IPS-NIHi7 (cell line): Measurements from ENCODE around the gene NF1.
"Not testable (repeated sequence)": the region's sequence is repeated elsewhere in the genome, so short reads cannot be mapped to it uniquely, and the experiment has no call there.

ENCODE experiments used
- DNase-seq: peaks from one replicate; pipeline ENCODE4 v3.0.0; 2012; ENCODE audit warnings: mixed read lengths; ENCODE audit errors: extremely low spot score

NF1 gene

DNA sequence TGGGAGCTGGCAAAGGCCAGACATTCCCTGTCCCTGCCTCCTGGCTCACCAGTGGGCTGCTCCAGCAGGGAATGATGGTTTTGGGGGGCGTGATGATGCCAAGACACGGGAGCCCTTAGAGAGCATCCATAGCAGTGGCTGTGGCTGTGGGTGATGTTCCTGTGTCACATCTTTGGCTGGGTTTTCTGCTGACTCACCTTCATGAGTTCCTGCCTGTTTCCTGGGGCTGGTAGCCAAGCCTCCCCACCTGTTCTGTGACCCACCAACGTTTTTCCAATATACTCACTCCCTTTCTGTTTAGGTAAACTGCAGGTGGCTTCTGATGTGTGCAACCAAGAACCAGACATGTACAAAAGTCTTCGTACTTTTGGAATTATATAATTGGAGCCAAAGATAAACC is 16.5 kb upstream of the NF1 start:
- no peak for DNase-seq

DNA sequence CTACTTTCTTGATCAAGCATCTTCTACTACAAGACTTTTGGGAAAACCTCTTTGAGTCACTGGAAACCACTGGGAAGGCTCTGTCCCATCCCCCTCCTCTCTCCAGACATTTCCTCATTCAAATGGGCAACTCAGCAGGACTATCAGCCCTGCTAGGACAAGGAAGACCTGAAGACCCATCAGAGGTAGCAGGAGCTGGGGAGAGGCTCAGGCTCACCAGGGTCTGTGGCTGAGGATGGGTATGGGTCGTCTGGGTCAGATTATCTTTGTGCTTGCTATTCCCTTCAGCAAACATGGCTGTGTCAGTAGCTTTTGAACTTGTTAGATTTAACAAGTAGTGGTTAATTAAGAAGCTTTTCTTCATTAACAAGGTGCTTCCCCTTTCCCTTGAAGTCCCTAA is 15.0 kb upstream of the NF1 start:
- no peak for DNase-seq

DNA sequence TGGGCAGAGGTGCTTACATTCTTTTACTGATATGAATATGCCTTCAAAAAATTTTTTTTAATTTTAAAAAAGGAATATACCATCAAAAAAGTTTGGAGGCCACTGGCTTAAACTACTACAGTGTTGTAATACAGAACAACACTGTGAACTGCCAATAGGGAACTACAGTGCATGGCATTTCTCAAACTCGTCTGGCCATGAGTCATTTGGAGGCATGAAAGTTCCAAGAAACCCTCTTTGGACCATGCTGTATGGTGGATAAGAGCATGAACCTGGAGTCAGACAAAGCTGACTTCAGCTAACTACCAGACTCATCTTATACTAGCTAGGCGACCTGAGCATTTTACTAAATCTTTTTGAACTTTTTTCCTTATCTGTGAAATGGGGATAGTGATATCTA is 9.2 kb upstream of the NF1 start:
- no peak for DNase-seq

DNA sequence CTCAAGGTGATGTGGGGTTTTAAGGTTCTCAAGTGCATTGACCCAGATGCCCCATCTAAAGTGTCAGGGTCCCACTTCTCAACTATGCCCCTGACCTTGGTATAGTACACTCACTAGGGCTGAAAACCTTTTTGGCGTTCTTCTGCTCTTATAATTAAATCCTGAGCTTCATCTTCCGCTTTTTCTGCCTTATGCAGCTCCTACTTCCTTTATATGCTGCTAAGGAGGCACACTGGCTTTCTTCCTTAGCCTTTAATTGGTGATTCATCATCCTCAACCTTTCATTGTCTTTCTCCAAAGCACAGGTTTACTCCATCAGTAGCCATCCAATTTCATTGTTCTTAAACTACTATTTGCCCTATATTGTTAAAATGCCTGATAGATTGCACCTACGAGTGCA is 5.3 kb upstream of the NF1 start:
- no peak for DNase-seq

DNA sequence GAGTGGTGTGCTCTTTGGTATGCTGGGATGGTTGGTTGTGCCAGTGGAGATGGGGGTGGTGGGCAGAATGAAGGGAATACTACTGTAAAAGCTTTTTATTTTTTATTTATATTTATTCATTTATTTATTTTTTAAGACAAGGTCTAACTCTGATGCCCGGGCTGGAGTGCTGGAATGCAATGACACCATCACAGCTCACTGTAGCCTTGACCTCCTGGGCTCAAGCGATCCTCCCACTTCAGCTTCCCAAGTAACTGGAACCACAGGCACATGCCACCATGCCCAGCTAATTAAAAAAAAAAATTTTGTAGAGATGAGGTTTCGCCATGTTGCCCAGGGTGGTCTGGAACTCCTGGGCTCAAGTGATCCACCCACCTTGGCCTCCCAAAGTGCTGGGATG is 4.1 kb upstream of the NF1 start:
- not testable (repeated sequence) for DNase-seq

DNA sequence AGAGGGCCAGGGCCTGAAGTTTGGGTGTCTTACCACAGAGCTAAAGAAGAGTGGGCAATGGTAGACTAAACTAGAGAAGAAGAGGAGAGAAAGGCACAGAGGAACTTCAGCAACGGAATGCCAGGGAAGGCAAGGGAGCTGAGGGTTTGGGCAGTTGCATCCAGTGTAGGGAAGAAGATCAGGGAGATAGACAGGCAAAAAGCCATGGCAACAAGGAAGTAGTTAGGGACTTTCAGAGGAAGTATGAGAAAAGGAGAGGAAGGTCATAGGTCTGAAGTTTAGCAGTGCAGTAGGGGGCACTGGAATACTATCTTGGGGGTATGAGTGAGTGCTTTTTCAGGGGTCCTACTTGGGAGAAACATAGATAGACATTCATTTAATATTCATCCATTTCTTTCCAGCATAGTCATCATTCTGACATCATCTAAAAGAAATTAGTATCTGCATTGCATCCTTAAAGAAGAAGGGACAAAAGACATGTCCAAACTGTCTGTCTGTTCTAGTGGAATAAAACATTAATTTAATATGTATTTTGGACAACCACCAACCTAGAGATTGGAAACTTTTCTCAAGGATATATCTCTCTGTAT is 2.2 kb upstream of the NF1 start:
- DNase-seq = no peak

DNA sequence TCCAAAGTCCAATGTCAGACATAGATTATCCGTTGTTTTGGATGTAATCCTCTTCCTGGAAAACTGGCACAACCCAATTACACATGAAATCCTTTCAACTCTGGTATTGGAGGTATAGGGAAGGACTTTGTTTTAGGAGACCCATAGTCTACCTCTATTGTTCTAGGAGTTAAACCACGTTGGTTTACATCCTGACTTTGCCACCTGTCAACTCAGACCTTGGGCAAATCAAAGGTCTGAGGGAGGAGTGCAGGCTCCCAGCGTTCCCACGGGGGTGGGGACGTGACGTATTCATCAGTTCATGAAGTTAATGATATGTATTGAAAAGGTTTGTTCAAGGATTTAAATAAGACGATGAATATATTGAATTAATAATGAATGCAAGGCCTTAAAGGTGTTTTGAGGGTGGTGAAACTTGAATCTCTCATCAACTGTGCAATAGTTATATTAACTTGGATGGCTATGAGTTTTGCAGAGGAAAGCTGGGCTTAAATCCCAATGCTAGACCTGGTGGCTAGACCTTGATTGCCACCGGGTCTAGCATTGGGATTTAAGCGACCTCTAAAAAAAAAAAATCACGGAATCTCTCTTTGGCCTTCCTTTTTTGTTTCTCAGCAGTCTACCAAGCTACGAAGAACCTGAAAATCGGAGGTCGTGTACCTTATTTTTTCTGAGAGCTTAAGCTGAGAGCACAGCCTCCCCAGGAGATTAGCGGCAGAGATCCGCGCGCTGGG is 744 bp upstream of the NF1 start:
- DNase-seq = no peak

DNA sequence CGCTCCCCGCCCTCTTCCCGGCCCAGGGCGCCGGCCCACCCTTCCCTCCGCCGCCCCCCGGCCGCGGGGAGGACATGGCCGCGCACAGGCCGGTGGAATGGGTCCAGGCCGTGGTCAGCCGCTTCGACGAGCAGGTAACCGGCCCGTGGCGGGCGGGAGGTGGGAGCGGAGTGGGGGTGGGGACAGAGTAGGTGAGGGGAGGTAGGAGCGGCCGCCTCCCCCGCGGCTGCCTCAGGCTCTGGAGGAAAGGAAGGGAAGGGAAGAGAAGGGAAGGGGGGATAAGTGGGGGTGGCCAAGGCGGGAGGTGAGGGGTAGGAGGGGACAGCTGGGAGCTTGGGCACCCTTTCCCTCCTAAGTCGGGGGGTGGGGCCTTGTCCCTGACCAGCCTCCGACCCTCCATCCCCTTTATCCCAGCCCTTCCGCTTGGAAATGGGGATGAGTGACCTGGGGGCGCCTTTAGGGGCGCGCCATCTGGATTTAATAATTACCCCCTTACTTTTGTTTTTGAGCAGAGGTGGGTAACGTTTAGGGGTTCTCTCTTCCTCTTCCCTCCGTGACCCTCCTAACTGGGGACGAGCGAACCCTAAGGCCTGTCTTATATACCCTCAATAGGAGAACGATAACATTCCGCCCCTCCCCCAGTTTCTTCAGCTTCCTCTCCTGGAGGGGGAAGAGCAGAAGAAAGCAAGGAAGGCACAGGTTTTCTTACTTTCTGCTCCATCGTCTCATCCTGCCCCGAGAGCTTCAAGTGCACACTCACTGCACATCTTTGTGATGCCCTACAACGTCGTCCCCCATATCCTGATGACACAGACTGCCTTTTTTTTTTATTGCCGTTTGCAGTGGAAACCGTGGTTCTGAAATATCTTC is 694 bp downstream of the NF1 start:
- DNase-seq = peak; percentile 76

DNA sequence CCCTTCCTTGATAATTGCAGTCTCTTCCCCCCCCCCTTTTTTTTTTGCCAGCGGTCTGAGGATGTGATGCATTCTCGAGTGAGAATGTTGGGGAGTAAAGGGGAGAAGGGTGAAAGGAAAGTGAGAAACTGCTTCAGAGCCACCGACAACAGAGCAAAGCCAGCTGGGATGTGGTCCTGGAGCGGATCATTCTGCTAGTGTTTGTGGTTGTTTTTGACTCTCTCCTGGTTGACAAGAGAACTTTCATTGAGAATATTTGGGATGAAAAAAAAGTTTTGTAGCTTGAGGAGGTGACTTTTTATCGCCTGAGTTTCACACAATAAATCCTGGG is 1.3 kb downstream of the NF1 start:
- DNase-seq = no peak

DNA sequence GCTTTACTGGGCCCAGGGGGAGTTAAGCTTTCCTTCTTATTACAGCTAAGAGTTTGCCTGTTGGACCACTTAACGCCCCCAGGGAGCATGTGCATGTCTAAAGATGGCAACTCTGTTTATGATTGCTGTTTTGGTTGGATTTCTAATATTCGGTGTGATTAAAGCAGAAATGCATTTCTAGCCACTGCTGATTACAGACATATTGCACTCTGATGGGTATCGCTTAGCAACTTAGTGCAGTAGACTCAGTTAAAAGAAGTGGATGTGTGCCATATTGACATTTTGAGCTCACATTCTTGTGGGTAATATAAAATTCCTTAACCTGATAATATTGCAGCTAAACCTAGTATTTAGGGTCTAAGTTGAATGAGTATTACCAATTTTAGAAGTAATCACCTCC is 4.2 kb downstream of the NF1 start:
- no peak for DNase-seq

DNA sequence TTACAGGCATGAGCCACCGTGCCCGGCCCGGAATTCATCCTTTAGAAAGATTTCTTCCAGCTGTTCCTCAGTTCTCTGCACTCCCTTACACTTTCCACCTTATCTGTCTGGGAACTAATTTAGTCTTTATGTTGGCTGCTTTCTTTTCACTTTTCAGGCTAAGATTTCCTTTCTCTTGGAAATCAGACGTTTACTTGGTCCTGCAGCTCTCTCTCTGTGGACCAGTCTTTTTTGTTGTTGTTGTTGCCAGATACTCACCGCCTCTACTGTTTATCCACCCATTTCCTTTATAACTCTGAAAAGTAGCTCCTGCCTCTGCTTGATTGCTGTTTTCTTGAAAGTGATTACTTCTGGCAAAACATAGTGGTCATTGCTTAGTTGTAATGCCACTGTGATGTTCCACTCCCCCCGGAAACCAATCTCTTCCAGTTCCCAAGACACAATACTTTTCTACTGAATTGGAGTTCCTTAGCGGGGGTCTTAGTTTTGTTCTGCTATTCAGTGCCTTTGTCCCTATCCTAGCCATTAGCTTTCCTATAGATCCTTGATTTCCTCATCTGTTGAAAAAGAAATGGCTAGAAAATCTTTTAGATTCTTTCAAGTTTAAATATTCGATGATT is 6.2 kb downstream of the NF1 start:
- no peak for DNase-seq

DNA sequence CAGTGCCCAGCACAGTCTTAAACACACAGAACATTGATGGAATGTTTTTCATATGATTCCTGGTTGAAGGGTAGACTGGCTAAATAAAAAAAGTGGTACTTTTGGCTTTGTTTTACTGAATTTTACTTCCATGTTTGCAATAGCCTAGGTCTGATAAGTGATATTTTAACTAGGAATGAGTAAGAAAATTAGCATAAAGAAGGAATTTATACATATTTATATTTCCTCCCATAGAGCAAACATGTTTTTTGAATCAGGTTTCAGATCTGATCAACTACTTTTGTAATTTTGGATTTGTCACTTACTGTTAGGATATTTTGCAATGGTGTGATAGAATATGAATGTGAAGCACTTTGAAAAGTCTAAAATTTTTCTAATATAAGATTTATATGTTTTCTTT is 7.2 kb downstream of the NF1 start:
- DNase-seq = no peak

DNA sequence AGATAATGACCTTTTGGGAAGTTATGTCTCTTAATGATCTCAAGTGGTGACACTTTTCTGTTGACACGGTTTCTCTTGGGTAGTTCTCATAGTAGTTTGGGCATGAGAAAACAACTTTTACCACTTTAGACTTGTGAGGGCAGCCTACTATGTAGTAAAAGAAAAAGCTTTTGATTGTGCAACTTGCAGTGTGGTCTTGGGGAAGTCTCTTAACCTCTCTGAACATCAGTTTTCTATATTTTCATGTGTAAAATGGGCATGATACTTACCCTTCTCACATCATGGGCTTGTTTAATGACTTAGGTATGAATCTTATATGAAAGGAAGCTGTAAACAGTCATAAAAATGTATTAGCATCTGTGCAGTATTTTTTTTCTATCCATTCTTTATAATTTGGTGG is 11.2 kb downstream of the NF1 start:
- DNase-seq = no peak

DNA sequence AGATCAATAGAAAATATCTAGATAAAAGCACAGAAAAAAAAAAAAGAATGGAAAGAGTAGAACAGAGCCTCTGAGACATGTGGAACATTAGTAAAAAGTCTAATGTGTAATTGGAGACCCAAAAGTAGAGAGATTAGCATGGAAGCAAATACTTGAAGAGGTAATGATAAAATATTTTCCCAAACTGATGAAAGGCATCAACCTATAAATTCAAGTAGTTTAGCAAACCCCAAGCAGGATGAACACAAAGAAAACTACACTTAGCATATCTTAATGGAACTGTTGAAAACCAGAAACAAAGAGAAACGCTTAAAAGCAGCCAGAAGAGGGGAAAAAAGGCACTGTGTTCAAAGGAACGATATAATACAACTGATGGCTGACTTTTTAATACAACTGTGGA is 16.4 kb downstream of the NF1 start:
- no peak for DNase-seq

DNA sequence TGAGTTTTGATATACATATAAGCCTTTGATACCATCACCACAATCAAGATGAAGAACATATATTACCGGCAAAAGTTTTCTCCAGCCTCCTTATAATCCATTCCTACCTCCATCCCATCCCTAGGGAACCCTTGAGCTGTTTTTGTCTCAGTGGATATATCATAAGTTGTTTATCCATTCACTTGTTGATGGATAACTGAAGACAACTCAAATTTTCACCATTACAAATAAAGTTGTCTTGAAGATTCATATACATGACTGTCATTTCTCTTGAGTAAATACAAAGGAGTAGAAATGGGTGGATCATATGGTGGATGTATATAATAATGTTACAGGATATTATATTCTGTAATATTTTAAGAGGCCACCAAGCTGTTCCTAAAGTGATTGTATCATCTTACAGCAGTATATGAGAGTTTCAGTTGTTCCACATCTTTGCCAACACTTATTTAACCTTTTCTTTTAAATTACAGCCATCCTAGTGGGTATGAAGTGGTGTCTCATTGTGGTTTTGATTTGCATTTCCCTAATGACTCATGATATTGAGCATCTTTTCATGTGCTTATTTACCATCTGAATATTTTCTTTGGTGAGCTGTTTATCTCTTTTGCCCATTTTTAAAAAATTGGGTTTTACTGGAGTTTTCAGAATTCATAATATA is 17.4 kb downstream of the NF1 start:
- no peak for DNase-seq

DNA sequence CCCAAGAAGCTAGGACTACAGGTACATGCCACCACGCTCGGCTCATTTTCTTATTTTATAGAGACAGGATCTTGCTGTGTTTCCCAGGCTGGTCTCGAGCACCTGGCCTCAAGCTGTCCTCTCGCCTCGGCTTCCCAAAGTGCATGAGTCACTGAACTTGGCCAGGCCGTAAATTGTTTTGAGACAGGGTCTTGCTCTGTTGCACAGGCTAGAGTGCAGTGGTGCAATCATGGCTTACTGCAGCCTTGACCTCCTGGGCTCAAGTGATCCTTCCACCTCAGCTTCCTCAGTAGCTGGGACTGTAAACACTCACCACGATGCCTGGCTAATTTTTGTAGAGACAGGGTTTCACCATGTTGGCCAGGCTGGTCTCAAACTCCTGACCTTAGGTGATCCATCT is 18.6 kb downstream of the NF1 start:
- DNase-seq = not testable (repeated sequence)

DNA sequence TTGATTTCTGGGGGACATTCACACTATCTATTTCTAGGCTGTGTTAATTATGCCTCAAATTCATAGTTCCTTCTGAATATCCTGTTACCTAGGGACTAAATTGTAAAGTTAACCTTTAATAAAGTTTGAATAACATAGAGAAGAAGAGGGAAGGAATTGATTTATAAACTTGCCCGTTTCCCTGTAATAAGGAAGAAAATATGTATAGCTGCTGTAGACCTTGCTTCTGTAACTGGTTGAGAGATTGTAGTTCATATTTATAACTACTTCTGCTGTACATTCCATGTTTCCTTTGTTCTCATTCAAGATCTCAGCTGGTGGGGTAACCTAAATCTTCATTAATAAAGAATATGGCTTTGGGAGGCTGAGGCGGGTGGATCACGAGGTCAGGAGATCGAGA is 19.2 kb downstream of the NF1 start:
- DNase-seq = no peak

DNA sequence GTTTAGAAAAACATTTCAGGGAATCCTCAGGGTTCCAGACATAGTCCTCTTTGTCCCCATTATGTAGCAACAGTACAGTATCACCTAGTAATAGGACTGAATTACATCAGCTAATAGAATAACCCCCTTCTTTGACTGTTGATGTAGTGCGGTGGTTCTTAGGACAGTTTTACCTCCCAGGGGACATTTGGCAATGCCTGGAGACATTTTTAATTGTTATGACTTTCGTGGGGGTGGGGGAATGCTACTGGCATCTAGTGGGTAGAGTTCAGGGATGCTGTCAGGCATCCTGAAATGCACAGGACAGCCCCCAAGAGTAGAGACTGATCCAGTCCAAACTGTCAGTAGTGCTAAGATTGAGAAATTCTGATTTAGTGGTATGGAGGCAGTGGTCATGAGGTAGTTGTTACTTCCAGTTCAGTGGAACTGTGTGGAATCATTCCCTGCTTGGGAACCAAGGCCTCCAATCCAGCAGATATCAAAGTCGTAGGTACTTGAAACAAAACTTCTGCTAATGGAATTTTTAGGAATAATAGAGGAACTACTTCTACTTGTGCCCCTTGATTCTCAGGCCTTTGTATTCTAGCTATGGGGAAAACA is 20.3 kb downstream of the NF1 start:
- DNase-seq = no peak

DNA sequence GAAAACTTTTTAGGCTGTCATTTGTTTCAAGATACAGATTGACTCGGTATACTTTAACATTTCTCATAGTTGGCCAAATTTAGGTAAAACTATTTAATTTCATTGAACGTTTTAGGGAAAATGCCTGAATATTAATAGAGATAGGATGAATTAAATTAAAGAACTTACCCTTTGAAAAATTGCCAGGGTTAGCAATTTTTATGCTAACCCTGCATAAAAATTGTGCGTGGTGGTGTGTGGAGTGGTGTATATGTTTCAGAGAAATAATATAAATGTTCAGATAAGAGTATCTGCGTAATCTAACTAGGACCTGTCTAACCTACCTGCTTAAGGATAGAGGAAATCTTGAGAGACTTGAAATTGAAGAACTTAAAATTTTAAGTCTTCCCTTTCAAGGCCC is 21.4 kb downstream of the NF1 start:
- no peak for DNase-seq

DNA sequence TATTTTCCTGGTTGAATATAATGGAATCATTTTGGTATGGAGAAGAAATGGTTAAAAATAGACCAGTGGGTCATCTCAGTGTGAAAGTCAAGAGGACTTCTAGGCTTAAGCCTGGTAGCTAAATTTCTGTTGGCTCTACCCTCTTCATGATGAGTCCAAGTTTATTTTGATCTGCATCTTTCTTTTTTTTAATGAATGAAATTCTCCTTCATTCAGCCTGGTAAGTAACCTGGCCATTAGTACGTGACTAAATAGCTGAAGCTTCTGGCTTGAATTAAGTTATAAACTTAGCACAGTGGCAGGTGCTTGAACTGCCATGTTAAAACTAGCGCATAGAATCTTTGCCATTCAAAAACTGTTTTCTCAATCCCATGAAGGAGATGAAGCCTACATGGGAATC is 28.0 kb downstream of the NF1 start:
- DNase-seq = no peak

DNA sequence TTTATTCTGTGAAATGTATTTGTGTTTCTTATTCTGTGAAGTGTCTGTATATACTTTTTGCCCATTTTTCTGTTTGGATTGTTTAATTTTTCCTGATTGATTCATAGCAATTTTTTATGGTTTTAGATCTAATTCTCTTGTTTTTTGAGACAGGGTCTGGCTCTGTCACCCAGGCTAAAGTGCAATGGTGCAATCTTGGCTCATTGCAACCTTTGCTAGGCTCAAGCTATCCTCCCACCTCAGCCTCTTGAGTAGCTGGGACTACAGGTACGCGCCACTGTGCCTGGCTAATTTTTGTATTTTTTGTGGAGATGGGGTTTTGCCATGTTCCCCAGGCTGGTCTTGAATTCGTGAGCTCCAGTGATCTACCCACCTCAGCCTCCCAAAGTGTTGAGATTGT is 31.5 kb downstream of the NF1 start:
- no peak for DNase-seq

DNA sequence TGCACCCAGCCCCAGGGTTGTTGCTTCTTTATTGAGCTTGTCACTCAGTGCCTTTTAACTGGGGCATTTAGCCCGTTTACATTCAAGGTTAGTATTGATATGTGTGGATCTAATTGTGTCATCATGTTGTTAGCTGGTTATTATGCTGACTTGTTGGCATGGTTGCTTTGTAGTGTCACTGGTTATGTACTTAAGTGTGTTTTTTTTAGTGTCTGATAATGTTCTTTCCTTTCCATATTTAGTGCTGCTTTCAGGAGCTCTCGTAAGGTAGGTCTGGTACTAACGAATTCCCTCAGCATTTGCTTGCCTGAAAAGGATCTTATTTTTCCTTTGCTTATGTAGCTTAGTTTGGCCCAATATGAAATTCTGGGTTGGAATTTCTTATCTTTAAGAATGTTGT is 33.5 kb downstream of the NF1 start:
- no peak for DNase-seq
